CD4-positive, alpha-beta T cell (primary cell): ENCODE results near the gene RPS15A. TPM values are rescaled to one million over a fixed set of nuclear protein-coding genes. Genes with fewer than 3 reads are reported as not detected.
"Not testable (repeated sequence)": the region's sequence is repeated elsewhere in the genome, so short reads cannot be mapped to it uniquely, and the experiment has no call there.

Source experiments
- ATAC-seq: fragments of 200-7000 bp; cut with Tn5 transposase; one replicate; pipeline ENCODE4 v1.10.0; 2022; ENCODE audit warnings: mild to moderate bottlenecking; ENCODE audit not compliant: poor library complexity
- CTCF ChIA-PET: fragments of 350-600 bp; sonication (Branson Sonifier 250); formaldehyde crosslinking; loops from one replicate; lab custom pipeline; 2021; ENCODE audit warnings: antibody characterized with exemption, inconsistent platforms; lab: Charles Lee
- POLR2A ChIA-PET: fragments of 350-600 bp; sonication (Branson Sonifier 250); formaldehyde crosslinking; loops from one replicate; lab custom pipeline; 2021; ENCODE audit warnings: antibody characterized with exemption, inconsistent platforms; lab: Charles Lee
- DNase-seq, 14 experiments: peaks; one replicate each; pipeline ENCODE4 v3.0.0-alpha.2; 2013 to 2020; ENCODE audit warnings: mixed read lengths in 2 of 14
- H3K27ac ChIP-seq, 2 donors: one replicate each; pipeline versions ENCODE4 v1.5.1 to v1.7.0; 2013; ENCODE audit warnings: low read length in 2 of 2, low read depth in 1 of 2, mild to moderate bottlenecking in 1 of 2
- H3K27me3 ChIP-seq, 2 experiments: 1 replicate in 1 of 2; 2 replicates in 1 of 2; pipeline versions ENCODE4 v1.6.1 to v1.7.0; 2013; ENCODE audit warnings: low read length in 2 of 2, control low read depth in 1 of 2, mild to moderate bottlenecking in 1 of 2, moderate library complexity in 1 of 2; ENCODE audit not compliant: insufficient read depth in 2 of 2, control insufficient read depth in 1 of 2
- H3K36me3 ChIP-seq: one replicate; pipeline ENCODE4 v1.6.1; 2013; ENCODE audit warnings: low read length, control low read depth; ENCODE audit not compliant: insufficient read depth
- H3K4me1 ChIP-seq: one replicate; pipeline ENCODE4 v1.6.1; 2013; ENCODE audit warnings: low read length, control low read depth; ENCODE audit not compliant: insufficient read depth
- H3K4me3 ChIP-seq: one replicate; pipeline ENCODE4 v1.5.1; 2013; ENCODE audit warnings: mild to moderate bottlenecking, low read length, moderate library complexity
- H3K9me3 ChIP-seq, 2 experiments: 1 replicate in 1 of 2; 2 replicates in 1 of 2; pipeline versions ENCODE4 v1.6.1 to v1.7.0; 2013; ENCODE audit warnings: low read length in 2 of 2, mild to moderate bottlenecking in 2 of 2, control low read depth in 1 of 2, moderate library complexity in 1 of 2; ENCODE audit not compliant: control insufficient read depth in 1 of 2, insufficient read depth in 1 of 2
- H3K27ac Mint-ChIP-seq: one replicate; pipeline ENCODE4 v1.8.0; 2020; ENCODE audit warnings: mixed read lengths
- H3K27me3 Mint-ChIP-seq: one replicate; pipeline ENCODE4 v1.8.0; 2021; ENCODE audit warnings: mixed read lengths
- H3K36me3 Mint-ChIP-seq: one replicate; pipeline ENCODE4 v1.8.0; 2021; ENCODE audit warnings: low read depth, mixed read lengths
- H3K4me1 Mint-ChIP-seq: one replicate; pipeline ENCODE4 v1.8.0; 2021; ENCODE audit warnings: low read depth, mixed read lengths
- H3K4me3 Mint-ChIP-seq: one replicate; pipeline ENCODE4 v1.8.0; 2020; ENCODE audit warnings: mild to moderate bottlenecking, mixed read lengths
- H3K9me3 Mint-ChIP-seq: one replicate; pipeline ENCODE4 v1.8.0; 2020; ENCODE audit warnings: mixed read lengths
- CTCF ChIP-seq: fragments of 200-600 bp; IDR thresholded peaks from one replicate; pipeline ENCODE4 v1.8.0; 2022; ENCODE audit warnings: antibody characterized with exemption, mild to moderate bottlenecking
- intact Hi-C, 2 experiments: fragments of 100-400 bp; cut with DNase I in 1 of 2; cut with micrococcal nuclease in 1 of 2; formaldehyde crosslinking; loops; one replicate each; pipeline versions ENCODE4 v1.15.1 to v1.9.0; 2023 to 2025; cut with DNase I, micrococcal nuclease
- total RNA-seq, 174 experiments: library from RNA in 2 of 174; stranded (reverse) in 2 of 174; gene quantifications; one replicate each; pipeline ENCODE4 v1.2.3 and lab custom pipeline; 2021 to 2026

Gene RPS15A
- total RNA-seq, 2 experiments from 2014 or later, result 3,821 to 3,943 TPM

GRCh38 chr16:18759598-18760520 is 30.3 kb downstream of the RPS15A start:
- H3K27me3 Mint-ChIP-seq, H3K27me3 ChIP-seq, H3K4me3 ChIP-seq, H3K4me3 Mint-ChIP-seq, H3K27ac ChIP-seq, H3K27ac Mint-ChIP-seq, H3K9me3 Mint-ChIP-seq, POLR2A ChIA-PET, H3K36me3 ChIP-seq, H3K36me3 Mint-ChIP-seq, H3K9me3 ChIP-seq: not testable (repeated sequence)
- H3K4me1 ChIP-seq, result peaks cover 19% of the 10 kb centered on the region
- intact Hi-C loops, result loop anchor here in 1 of 2 experiments (5.0 to 10.0 kb wide), 2 partner anchors 835 to 1283 kb away; no protein-coding TSS in a partner anchor
- CTCF ChIA-PET, result interaction anchor here (0.6 kb wide), 1 partner anchor 838 kb away, joined by 3 read pairs; no protein-coding TSS in a partner anchor
- ATAC-seq (peak; percentile 95), DNase-seq (peak; percentile 10 to 73 (median 34))
- H3K4me1 Mint-ChIP-seq, result peaks cover 16% of the 10 kb centered on the region
- TF ChIP-seq CTCF, result peak; percentile 65

GRCh38 chr16:18757960-18758660 is 32.0 kb downstream of the RPS15A start:
- not testable (repeated sequence) for H3K4me3 Mint-ChIP-seq

GRCh38 chr16:18756639-18757038 is 33.5 kb downstream of the RPS15A start:
- H3K36me3 Mint-ChIP-seq, H3K36me3 ChIP-seq, H3K9me3 Mint-ChIP-seq, H3K4me3 Mint-ChIP-seq, ATAC-seq, H3K27me3 ChIP-seq, H3K9me3 ChIP-seq, H3K27ac ChIP-seq, H3K27me3 Mint-ChIP-seq, POLR2A ChIA-PET, CTCF ChIA-PET, H3K4me3 ChIP-seq: not testable (repeated sequence)
- peaks cover 19% of the 10 kb centered on the region for H3K4me1 ChIP-seq
- Mint-ChIP-seq H3K4me1 (peaks cover 16% of the 10 kb centered on the region), H3K27ac (peak overlapping the region; percentile 50)
- intact Hi-C loops, result loop anchor here in 1 of 2 experiments (5.0 to 10.0 kb wide), 2 partner anchors 832 to 1279 kb away; no protein-coding TSS in a partner anchor
- peak in 1 of 14 experiments; percentile 18 for DNase-seq

More at GRCh38 chr16:18757960-18758660, 32.0 kb downstream of the RPS15A start:
- intact Hi-C loops, result loop anchor here in 1 of 2 experiments (5.0 to 10.0 kb wide), 2 partner anchors 833 to 1281 kb away; no protein-coding TSS in a partner anchor
- H3K4me1 Mint-ChIP-seq, result peaks cover 16% of the 10 kb centered on the region
- DNase-seq, H3K4me3 ChIP-seq, H3K27me3 ChIP-seq, H3K27ac ChIP-seq, H3K9me3 ChIP-seq, H3K27ac Mint-ChIP-seq, H3K9me3 Mint-ChIP-seq, H3K36me3 ChIP-seq, H3K27me3 Mint-ChIP-seq, ATAC-seq, H3K36me3 Mint-ChIP-seq, CTCF ChIA-PET, POLR2A ChIA-PET: not testable (repeated sequence)
- H3K4me1 ChIP-seq, result peaks cover 19% of the 10 kb centered on the region

- ATAC-seq, H3K9me3 Mint-ChIP-seq, intact Hi-C loops, H3K4me3 Mint-ChIP-seq, H3K27me3 ChIP-seq, H3K4me1 Mint-ChIP-seq, H3K27ac ChIP-seq, H3K27ac Mint-ChIP-seq, H3K27me3 Mint-ChIP-seq, H3K4me3 ChIP-seq, POLR2A ChIA-PET, CTCF ChIA-PET, H3K36me3 ChIP-seq, H3K36me3 Mint-ChIP-seq, DNase-seq, H3K9me3 ChIP-seq, H3K4me1 ChIP-seq: not testable (repeated sequence)
Measured at GRCh38 chr16:18742870-18743269, 47.3 kb downstream of the RPS15A start.

GRCh38 chr16:18740027-18740426 is 50.1 kb downstream of the RPS15A start:
- H3K27ac ChIP-seq, H3K27ac Mint-ChIP-seq, H3K4me1 Mint-ChIP-seq, H3K4me3 Mint-ChIP-seq, H3K27me3 ChIP-seq, H3K9me3 Mint-ChIP-seq, CTCF ChIA-PET, ATAC-seq, intact Hi-C loops, DNase-seq, H3K36me3 Mint-ChIP-seq, H3K9me3 ChIP-seq, H3K27me3 Mint-ChIP-seq, POLR2A ChIA-PET, H3K36me3 ChIP-seq, H3K4me1 ChIP-seq, H3K4me3 ChIP-seq: not testable (repeated sequence)

DNA sequence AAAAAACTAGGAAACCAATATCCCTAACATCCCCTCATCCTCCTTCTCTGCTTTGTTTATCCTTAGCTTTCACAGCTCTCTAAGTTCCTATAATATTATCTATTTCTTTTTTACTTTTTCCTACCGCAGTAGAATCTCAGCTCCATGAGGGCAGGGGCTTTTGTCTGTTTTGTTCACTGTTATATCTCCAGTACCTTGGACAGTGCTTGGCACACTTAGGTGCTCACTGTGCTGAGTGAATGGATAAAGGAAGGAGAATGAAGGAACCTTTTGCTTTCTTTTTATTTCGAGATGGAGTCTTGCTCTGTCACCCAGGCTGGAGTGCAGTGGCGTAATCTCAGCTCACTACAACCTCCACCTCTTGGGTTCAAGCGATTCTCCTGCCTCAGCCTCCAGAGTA is 51.4 kb downstream of the RPS15A start:
- H3K27ac Mint-ChIP-seq, H3K9me3 ChIP-seq, ATAC-seq, H3K27ac ChIP-seq, H3K4me3 ChIP-seq, H3K4me1 Mint-ChIP-seq, DNase-seq, H3K4me1 ChIP-seq, CTCF ChIA-PET, H3K36me3 ChIP-seq, POLR2A ChIA-PET, intact Hi-C loops, H3K36me3 Mint-ChIP-seq, H3K4me3 Mint-ChIP-seq, H3K27me3 ChIP-seq, H3K9me3 Mint-ChIP-seq, H3K27me3 Mint-ChIP-seq: not testable (repeated sequence)
